ENCODE results near the gene DCXR.

The DCXR gene

GRCh38 chr17:82065193-82065637, 27.7 kb upstream of the DCXR start:
- H3K9me3 ChIP-seq (ENCODE audit: low read length): no peaks in the 10 kb centered on the region
- no peaks in the 10 kb centered on the region for H3K27me3 ChIP-seq (ENCODE audit: control insufficient read depth in 1 of 2, insufficient read depth in 2 of 2, low read length in 2 of 2)
- peak overlapping the region; percentile 74 for H3K9ac ChIP-seq (ENCODE audit: low read length)
- H3K4me3 ChIP-seq (ENCODE audit: low read depth in 1 of 2, low read length in 2 of 2): peak overlapping the region; percentile 68 to 77
- peak overlapping the region; percentile 78 for H3K27ac ChIP-seq (ENCODE audit: low read depth, low read length)
- peaks cover 31% of the 10 kb centered on the region for H3K36me3 ChIP-seq (ENCODE audit: insufficient read depth, low read length)
- peaks cover 20% of the 10 kb centered on the region for H3K4me1 ChIP-seq (ENCODE audit: insufficient read depth, low read length)

DNA sequence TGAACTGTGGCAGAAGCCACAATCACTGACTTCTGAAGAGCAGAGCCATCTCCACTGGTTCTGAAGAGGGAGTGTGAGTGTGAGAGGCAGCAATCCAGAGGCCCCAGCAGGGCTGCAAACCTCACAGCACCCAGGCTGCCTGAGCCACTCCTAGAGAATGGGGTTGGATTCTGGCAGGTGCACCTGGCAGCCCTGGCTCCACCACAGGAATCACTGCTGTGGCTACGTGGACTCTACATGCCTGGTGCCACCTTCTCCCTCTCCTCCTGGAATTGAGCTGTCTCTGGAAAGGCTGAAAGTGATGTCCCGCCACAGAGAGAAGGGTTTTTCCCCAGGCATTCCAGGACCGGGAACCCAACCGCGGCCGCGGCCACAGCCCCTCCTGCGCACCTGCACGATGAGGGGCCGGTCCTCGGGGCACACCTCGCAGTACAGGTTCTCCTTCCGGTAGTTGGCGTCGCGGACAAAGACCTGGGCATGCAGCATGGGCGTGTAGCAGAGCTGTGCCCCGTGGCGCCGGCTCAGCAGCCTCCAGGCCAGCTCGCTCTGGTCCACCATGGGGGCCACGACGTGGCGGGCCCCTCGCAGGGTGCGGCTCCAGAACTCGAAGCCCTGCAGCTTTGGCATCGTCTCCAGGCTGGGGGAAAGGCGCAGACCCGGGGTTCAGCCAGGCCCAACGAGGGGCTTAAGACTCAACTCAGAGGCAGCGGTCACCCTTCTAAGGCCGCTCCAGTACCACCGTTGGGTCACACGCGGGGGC, 27.1 kb upstream of the DCXR start:
- Histone ChIP-seq H3K9ac (ENCODE audit: low read length) (peak overlapping the region; percentile 74), H3K36me3 (ENCODE audit: insufficient read depth, low read length) (peaks cover 34% of the 10 kb centered on the region), H3K27me3 (ENCODE audit: control insufficient read depth in 1 of 2, insufficient read depth in 2 of 2, low read length in 2 of 2) (no peaks in the 10 kb centered on the region), H3K4me3 (ENCODE audit: low read depth in 1 of 2, low read length in 2 of 2) (peak overlapping the region; percentile 68 to 77), H3K27ac (ENCODE audit: low read depth, low read length) (peak overlapping the region; percentile 78), H3K4me1 (ENCODE audit: insufficient read depth, low read length) (peaks cover 20% of the 10 kb centered on the region), H3K9me3 (ENCODE audit: low read length) (no peaks in the 10 kb centered on the region)

DNA sequence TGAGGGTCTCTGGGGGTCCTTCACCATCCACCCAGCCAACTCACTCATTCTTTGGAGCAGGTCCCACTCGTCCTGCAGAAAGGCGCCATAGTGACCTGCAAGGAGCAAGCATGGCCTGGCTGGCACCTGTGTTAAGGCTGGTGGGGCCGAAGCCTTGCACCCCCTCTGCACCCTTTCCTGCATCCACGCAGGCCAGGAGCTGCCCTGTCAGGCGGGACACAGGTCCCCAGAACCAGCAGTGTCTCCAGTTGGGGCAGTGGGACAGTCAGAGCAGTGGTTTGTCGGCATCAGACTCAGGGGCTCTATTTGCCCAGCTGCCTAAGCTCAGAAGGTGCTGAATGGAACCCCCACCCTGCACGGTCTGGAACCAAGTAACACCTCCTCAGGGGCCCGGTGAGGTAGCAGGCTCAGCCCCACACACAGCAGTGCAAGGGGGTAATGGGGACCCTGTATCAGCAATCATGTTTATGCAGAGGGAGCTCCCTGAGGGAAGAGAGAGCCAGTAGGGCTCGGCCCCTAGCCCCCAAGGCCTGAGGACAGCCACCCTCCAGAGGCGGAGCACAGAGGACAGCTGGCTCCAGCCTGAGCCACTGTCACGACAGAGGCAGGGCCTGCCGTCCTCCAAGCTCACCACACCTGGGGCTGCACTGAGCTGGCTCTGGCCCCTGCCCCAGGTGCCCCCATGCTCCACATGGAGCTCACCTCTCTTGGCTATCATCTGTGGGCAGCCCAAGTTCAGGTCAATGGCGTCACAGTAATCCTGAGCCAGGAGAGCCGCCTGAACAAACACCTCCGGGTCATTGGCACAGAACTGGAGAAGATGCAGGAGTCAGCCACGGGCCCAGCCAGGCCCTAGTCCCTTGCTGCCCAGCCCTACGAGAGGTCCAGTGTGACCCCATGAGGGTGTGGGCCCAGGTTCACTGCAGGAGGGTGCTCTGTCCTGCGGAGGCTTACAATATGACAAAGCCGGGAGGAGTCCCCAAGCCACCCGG, 26.2 kb upstream of the DCXR start:
- H3K9me3 ChIP-seq (ENCODE audit: low read length): no peaks in the 10 kb centered on the region
- peak overlapping the region; percentile 74 for H3K9ac ChIP-seq (ENCODE audit: low read length)

GRCh38 chr17:82062984-82063368, 25.5 kb upstream of the DCXR start:
- Histone ChIP-seq H3K36me3 (ENCODE audit: insufficient read depth, low read length) (peaks cover 35% of the 10 kb centered on the region), H3K9ac (ENCODE audit: low read length) (no peak overlapping the region), H3K4me1 (ENCODE audit: insufficient read depth, low read length) (peaks cover 20% of the 10 kb centered on the region), H3K27me3 (ENCODE audit: control insufficient read depth in 1 of 2, insufficient read depth in 2 of 2, low read length in 2 of 2) (no peaks in the 10 kb centered on the region), H3K27ac (ENCODE audit: low read depth, low read length) (no peak overlapping the region), H3K9me3 (ENCODE audit: low read length) (no peaks in the 10 kb centered on the region), H3K4me3 (ENCODE audit: low read depth in 1 of 2, low read length in 2 of 2) (no peak overlapping the region)

More for the DNA sequence above, 26.2 kb upstream of the DCXR start:
- Histone ChIP-seq H3K27me3 (ENCODE audit: control insufficient read depth in 1 of 2, insufficient read depth in 2 of 2, low read length in 2 of 2) (no peaks in the 10 kb centered on the region), H3K27ac (ENCODE audit: low read depth, low read length) (no peak overlapping the region), H3K4me3 (ENCODE audit: low read depth in 1 of 2, low read length in 2 of 2) (no peak overlapping the region), H3K4me1 (ENCODE audit: insufficient read depth, low read length) (peaks cover 20% of the 10 kb centered on the region), H3K36me3 (ENCODE audit: insufficient read depth, low read length) (peaks cover 34% of the 10 kb centered on the region)

- no peak overlapping the region for H3K27ac ChIP-seq (ENCODE audit: low read depth, low read length)
- no peaks in the 10 kb centered on the region for H3K9me3 ChIP-seq (ENCODE audit: low read length)
- peaks cover 39% of the 10 kb centered on the region for H3K36me3 ChIP-seq (ENCODE audit: insufficient read depth, low read length)
- H3K4me1 ChIP-seq (ENCODE audit: insufficient read depth, low read length): peaks cover 20% of the 10 kb centered on the region
- H3K9ac ChIP-seq (ENCODE audit: low read length): no peak overlapping the region
- H3K27me3 ChIP-seq (ENCODE audit: control insufficient read depth in 1 of 2, insufficient read depth in 2 of 2, low read length in 2 of 2): no peaks in the 10 kb centered on the region
- no peak overlapping the region for H3K4me3 ChIP-seq (ENCODE audit: low read depth in 1 of 2, low read length in 2 of 2)
These were observed 24.8 kb upstream of the DCXR start for GRCh38 chr17:82062076-82062983.

GRCh38 chr17:82061047-82061925, 23.8 kb upstream of the DCXR start:
- Histone ChIP-seq H3K36me3 (ENCODE audit: insufficient read depth, low read length) (peaks cover 39% of the 10 kb centered on the region), H3K27ac (ENCODE audit: low read depth, low read length) (no peak overlapping the region), H3K4me1 (ENCODE audit: insufficient read depth, low read length) (peaks cover 16% of the 10 kb centered on the region), H3K4me3 (ENCODE audit: low read depth in 1 of 2, low read length in 2 of 2) (no peak overlapping the region), H3K9ac (ENCODE audit: low read length) (no peak overlapping the region), H3K9me3 (ENCODE audit: low read length) (no peaks in the 10 kb centered on the region), H3K27me3 (ENCODE audit: control insufficient read depth in 1 of 2, insufficient read depth in 2 of 2, low read length in 2 of 2) (no peaks in the 10 kb centered on the region)

GRCh38 chr17:82060614-82061013, 23.1 kb upstream of the DCXR start:
- H3K4me3 ChIP-seq (ENCODE audit: low read depth in 1 of 2, low read length in 2 of 2): no peak overlapping the region
- H3K36me3 ChIP-seq (ENCODE audit: insufficient read depth, low read length): peaks cover 39% of the 10 kb centered on the region
- no peaks in the 10 kb centered on the region for H3K9me3 ChIP-seq (ENCODE audit: low read length)
- H3K27ac ChIP-seq (ENCODE audit: low read depth, low read length): no peak overlapping the region
- peaks cover 12% of the 10 kb centered on the region for H3K4me1 ChIP-seq (ENCODE audit: insufficient read depth, low read length)
- no peak overlapping the region for H3K9ac ChIP-seq (ENCODE audit: low read length)
- no peaks in the 10 kb centered on the region for H3K27me3 ChIP-seq (ENCODE audit: control insufficient read depth in 1 of 2, insufficient read depth in 2 of 2, low read length in 2 of 2)

DNA sequence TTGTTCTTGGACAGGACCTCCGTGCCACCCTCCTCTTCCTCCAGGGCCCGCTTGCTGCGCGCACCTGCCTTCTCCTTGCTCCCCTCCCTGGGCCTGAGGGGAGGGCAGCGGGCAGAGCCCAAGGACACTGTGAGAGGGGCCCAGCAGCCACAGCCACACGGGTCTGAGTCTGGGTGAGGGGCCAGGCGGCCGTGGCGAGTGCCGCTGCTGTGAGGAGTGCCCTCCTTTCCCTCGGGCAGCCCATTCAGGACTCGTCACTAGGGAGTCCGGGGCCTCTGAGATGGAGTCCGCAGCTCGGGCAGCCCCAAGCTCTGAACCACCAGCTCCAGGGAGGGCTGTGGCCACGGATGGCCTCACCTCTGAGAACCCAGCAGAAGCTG, 22.5 kb upstream of the DCXR start:
- Histone ChIP-seq H3K9ac (ENCODE audit: low read length) (no peak overlapping the region), H3K27ac (ENCODE audit: low read depth, low read length) (no peak overlapping the region), H3K4me1 (ENCODE audit: insufficient read depth, low read length) (peaks cover 12% of the 10 kb centered on the region), H3K36me3 (ENCODE audit: insufficient read depth, low read length) (peaks cover 44% of the 10 kb centered on the region), H3K4me3 (ENCODE audit: low read depth in 1 of 2, low read length in 2 of 2) (no peak overlapping the region), H3K9me3 (ENCODE audit: low read length) (no peaks in the 10 kb centered on the region), H3K27me3 (ENCODE audit: control insufficient read depth in 1 of 2, insufficient read depth in 2 of 2, low read length in 2 of 2) (no peaks in the 10 kb centered on the region)

DNA sequence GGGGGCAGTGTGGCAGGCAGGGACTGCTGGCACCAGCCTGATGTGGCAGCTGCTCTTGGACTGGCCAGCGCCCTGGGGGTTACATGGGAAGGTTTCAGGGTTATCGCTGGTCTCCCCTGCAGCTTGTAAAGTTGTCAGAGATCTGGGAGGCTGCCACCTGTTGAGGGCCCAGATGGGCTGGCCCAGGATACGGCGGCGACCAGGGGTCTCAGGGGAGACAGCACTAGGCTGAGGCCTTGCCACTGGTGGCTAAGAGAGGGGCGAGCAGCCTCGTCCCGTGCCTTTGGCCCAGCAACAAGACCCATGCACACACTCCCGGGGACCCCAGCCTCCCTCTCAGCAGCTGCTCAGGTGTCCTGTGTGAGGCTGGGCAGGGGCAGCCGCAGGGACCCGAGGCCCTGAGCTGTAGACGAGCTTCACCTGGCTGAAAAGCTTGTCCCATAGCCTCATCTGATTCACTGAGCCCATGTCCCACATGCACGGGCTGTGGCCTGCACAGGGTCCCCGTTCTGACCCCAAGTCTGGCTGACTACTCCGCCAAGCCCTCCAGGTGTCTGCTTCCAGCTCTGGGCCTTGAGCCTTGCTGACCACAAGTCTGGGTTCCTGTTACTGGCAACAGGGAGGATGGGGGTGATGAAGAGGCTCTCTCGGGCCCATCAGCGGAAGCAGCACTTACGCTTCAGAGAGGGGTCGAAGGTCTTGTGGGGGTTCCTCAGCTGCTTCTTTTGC, 21.9 kb upstream of the DCXR start:
- H3K36me3 ChIP-seq (ENCODE audit: insufficient read depth, low read length): peaks cover 48% of the 10 kb centered on the region

DNA sequence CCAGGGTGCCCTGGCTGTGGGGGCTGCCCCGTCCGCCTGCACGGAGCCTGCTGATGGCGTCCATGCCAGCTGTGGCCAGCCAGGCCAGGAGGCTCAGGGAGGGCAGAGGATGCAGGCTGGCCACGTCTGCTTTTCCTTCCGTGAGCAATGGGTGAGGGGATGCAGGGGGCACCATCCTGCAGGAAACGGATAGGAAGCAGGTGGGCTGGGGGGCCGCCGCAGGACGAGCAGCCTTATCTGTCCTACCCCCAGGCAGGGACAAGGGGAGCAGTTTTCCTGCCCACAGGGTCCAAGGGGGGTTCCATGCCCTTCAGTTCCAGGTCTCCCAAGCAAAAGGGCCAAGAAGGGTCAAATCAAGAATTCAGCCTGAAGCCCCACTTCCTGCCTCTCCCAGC, 21.4 kb upstream of the DCXR start:
- H3K27ac ChIP-seq (ENCODE audit: low read depth, low read length): no peak overlapping the region
- no peak overlapping the region for H3K4me3 ChIP-seq (ENCODE audit: low read depth in 1 of 2, low read length in 2 of 2)
- no peaks in the 10 kb centered on the region for H3K27me3 ChIP-seq (ENCODE audit: control insufficient read depth in 1 of 2, insufficient read depth in 2 of 2, low read length in 2 of 2)
- H3K9me3 ChIP-seq (ENCODE audit: low read length): no peaks in the 10 kb centered on the region
- peaks cover 54% of the 10 kb centered on the region for H3K36me3 ChIP-seq (ENCODE audit: insufficient read depth, low read length)
- H3K4me1 ChIP-seq (ENCODE audit: insufficient read depth, low read length): peaks cover 3% of the 10 kb centered on the region
- H3K9ac ChIP-seq (ENCODE audit: low read length): no peak overlapping the region

More for the DNA sequence above, 21.9 kb upstream of the DCXR start:
- Histone ChIP-seq H3K27me3 (ENCODE audit: control insufficient read depth in 1 of 2, insufficient read depth in 2 of 2, low read length in 2 of 2) (no peaks in the 10 kb centered on the region), H3K9me3 (ENCODE audit: low read length) (no peaks in the 10 kb centered on the region), H3K9ac (ENCODE audit: low read length) (no peak overlapping the region), H3K27ac (ENCODE audit: low read depth, low read length) (no peak overlapping the region), H3K4me3 (ENCODE audit: low read depth in 1 of 2, low read length in 2 of 2) (no peak overlapping the region), H3K4me1 (ENCODE audit: insufficient read depth, low read length) (peaks cover 7% of the 10 kb centered on the region)
